Measurements from ENCODE around the gene FAHD2A. TPM values are rescaled to one million over a fixed set of nuclear protein-coding genes. Genes with fewer than 3 reads are reported as not detected.
"Not testable (repeated sequence)": the region's sequence is repeated elsewhere in the genome, so short reads cannot be mapped to it uniquely, and the experiment has no call there.

FAHD2A gene
- polyA plus RNA-seq, 1 donor: 43.0 TPM

DNA sequence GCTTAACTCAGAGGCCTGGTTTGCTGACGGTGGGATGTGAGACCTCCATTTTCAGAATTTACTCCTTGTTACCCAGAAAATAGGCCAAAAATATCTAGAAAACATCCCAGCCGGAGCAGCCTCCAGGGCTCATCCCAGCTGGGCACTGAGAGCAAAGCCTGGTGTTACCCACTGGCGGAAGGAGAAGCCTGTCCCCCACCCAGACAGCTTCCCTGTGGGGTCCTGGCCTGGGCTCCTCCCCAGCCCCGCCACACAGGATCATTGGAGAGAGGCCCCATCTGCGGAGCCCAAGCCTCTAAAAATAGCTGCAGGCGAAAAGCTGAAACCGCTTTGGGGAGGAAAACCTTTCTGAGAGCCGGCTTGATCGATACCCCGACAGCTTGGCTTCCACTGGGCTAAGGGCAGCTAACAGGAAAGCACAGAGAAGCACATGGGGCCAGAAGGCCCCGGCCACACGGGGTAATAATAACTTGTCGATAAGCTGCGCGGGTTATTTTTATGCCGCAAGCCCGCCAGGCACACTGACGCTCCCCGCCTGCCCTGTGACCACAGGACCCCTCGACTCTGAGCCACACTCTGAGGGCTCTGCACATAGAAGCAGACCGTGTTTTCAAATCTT lies 26.9 kb upstream of the FAHD2A start:
- no peak overlapping the region for H3K27ac ChIP-seq (ENCODE audit: low read length)
- no CpG with 5 or more reads among the region's 21 CpGs for WGBS (ENCODE audit: insufficient coverage, low lambda C conversion rate)
- no peaks in the 10 kb centered on the region for H3K4me1 ChIP-seq (ENCODE audit: control insufficient read depth, insufficient read depth, low read length)

DNA sequence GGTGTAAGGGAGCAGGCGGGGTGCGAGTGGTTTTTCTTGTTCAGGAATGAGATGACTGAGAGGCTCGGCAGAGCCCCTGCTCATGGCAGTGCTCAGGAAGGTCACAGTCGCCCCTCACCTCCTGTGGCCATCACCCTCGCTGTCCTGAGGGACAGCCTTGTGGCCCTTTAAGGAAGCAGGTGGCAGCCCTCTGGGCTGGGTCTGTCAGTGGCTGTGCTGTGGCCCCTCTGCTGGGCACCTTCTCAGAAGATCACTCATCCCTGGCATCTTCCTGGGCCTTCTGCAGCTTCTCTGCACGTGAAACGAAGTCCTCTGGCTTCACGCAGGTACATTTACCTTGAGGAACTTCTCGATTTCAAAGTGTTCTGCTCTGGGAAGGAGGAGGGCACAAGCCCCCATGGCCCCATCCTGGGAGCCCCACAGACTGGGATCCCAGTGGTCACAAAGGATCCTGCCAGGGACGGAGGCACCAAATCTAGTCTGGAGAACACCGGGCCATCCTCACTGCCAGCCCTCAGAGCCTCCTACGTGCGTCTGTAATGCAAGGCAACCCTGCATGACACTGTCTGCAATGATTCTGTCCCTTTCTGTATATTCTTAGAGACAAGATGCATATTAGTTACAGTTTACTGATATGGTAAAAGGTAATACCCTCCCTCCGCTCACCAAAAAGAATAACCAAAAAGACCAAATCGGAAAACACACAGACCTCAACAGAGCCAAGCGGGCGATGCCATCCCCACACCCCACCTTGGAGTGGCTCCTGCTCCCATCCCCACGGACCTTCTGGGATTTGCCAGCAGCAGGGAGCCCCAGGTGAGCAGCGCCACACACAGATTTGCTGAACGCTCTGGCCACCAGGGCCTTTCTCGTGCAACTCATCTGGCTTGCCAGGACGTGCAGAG lies 25.9 kb upstream of the FAHD2A start:
- WGBS (ENCODE audit: insufficient coverage, low lambda C conversion rate): no CpG with 5 or more reads among the region's 22 CpGs
- no peak overlapping the region for H3K27ac ChIP-seq (ENCODE audit: low read length)
- no peaks in the 10 kb centered on the region for H3K36me3 ChIP-seq (ENCODE audit: control insufficient read depth, insufficient read depth, low read length)
- H3K27me3 ChIP-seq (ENCODE audit: control insufficient read depth, insufficient read depth, low read length): no peaks in the 10 kb centered on the region
- no peak for DNase-seq
- no peak overlapping the region for H3K4me3 ChIP-seq (ENCODE audit: low read length)
- H3K9me3 ChIP-seq (ENCODE audit: control insufficient read depth, low read depth, low read length): no peaks in the 10 kb centered on the region
- no peaks in the 10 kb centered on the region for H3K4me1 ChIP-seq (ENCODE audit: control insufficient read depth, insufficient read depth, low read length)

More for the DNA sequence above, 26.9 kb upstream of the FAHD2A start:
- no peaks in the 10 kb centered on the region for H3K9me3 ChIP-seq (ENCODE audit: control insufficient read depth, low read depth, low read length)
- H3K27me3 ChIP-seq (ENCODE audit: control insufficient read depth, insufficient read depth, low read length): no peaks in the 10 kb centered on the region
- no peak for DNase-seq
- H3K4me3 ChIP-seq (ENCODE audit: low read length): no peak overlapping the region
- no peaks in the 10 kb centered on the region for H3K36me3 ChIP-seq (ENCODE audit: control insufficient read depth, insufficient read depth, low read length)

DNA sequence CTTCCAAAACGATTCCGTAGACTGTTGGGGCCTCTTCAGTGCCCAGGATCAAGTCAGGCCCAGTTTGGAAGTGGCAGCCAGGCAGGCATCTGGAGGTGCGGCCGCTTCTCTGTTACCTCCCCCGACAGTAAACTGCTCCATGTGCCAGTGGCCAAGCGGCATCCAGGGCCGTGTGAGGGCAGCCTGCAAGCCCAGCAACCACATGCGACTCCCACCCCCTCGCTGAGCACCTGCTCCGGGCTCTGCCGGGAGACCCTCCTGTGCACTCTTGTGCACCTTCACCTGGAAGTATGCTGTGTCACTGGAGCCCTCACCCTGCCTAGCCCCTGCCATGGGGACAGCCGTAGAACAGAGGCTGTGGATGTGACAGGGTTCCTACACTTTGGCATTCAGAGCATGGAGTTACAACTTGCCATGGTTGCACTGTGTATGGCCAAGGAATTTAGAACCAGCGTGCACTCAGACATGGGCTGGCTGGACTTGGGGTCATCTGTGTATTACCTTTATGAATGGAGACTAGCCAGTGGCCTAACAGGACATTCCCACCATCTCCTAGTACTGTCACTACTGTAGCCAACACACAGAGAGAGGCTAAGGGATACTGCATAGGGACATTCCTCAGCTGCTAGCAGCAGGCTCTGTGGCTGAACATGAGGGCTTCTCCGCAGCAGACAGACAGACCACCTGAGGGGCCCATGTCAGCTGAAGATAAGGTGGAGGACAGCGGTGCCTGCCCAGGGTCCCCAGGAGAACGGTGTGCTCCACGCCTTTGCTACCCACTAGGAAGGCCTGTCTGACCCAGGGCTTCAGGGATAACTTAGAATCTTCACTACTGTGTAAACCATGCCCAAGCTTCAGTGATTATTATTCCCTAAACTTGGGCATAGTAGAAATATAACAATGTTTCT lies 25.0 kb upstream of the FAHD2A start:
- no peaks in the 10 kb centered on the region for H3K4me1 ChIP-seq (ENCODE audit: control insufficient read depth, insufficient read depth, low read length)
- H3K27me3 ChIP-seq (ENCODE audit: control insufficient read depth, insufficient read depth, low read length): no peaks in the 10 kb centered on the region
- H3K27ac ChIP-seq (ENCODE audit: low read length): no peak overlapping the region
- no peak for DNase-seq
- no peaks in the 10 kb centered on the region for H3K36me3 ChIP-seq (ENCODE audit: control insufficient read depth, insufficient read depth, low read length)
- no CpG with 5 or more reads among the region's 17 CpGs for WGBS (ENCODE audit: insufficient coverage, low lambda C conversion rate)
- no peaks in the 10 kb centered on the region for H3K9me3 ChIP-seq (ENCODE audit: control insufficient read depth, low read depth, low read length)
- H3K4me3 ChIP-seq (ENCODE audit: low read length): no peak overlapping the region

DNA sequence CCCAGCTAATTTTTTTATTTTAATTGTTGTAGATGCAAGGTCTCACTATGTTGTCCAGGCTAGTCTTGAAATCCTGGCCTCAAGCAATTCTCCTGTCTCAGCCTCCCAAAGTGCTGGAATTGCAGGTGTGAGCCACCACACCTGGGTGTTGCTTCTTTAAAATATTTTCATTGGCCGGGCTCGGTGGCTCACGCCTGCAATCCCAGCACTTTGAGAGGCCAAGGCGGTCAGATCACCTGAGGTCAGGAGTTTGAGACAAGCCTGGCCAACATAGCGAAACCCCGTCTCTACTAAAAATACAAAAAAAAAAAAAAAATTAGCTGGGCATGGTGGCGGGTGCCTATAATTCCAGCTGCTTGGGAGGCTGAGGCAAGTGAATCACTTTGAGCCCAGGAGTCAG lies 24.2 kb upstream of the FAHD2A start:
- not testable (repeated sequence) for H3K27me3 ChIP-seq (ENCODE audit: control insufficient read depth, insufficient read depth, low read length); DNase-seq; H3K4me3 ChIP-seq (ENCODE audit: low read length); H3K36me3 ChIP-seq (ENCODE audit: control insufficient read depth, insufficient read depth, low read length); H3K27ac ChIP-seq (ENCODE audit: low read length); H3K9me3 ChIP-seq (ENCODE audit: control insufficient read depth, low read depth, low read length); H3K4me1 ChIP-seq (ENCODE audit: control insufficient read depth, insufficient read depth, low read length)
- WGBS (ENCODE audit: insufficient coverage, low lambda C conversion rate): no CpG with 5 or more reads among the region's 7 CpGs

DNA sequence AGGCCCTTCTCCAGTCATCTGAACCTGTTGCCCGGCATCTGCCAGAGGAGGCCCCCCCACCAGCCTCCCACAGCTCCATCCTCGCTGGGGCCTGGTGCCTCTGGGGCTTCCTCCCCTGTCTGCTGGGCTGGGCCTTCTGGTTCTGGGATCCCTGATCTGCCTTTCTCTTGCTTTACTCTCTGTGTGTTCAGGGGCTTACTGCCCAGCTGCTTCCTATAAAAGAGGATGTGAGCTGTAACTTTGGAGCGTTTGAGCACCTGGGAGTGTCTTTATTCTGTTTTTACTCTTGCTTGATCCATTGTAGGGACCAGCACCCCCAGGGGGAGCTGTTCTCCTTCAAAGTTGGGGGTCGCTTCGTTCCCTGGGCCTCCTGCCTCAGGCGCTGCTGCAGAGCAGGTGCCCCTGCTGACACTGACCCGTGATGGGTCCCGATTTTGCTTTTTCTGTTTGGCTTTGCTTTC lies 23.1 kb upstream of the FAHD2A start:
- no peak for DNase-seq
- 20% methylated on average over 3 of the region's 8 CpGs for WGBS (ENCODE audit: insufficient coverage, low lambda C conversion rate)
- no peaks in the 10 kb centered on the region for H3K27me3 ChIP-seq (ENCODE audit: control insufficient read depth, insufficient read depth, low read length)

DNA sequence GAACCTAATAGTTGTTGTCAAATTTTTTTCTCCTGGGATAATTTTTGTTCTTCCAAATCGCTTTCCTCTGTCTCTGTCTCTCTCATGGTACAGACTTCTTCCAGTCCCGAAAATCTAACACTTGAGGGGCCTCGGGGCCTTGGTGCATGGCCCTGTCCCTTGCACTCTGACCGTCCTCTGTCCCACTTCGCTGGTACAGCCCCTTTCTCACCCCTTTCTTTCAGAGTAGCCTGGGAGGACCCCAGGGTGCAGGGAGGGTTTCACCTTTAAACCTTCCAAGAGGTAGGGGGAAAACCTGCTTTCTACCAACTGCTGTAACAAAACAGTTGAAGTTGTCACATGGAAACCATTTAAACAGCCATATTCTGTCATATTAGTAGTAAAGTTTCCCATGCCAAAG lies 22.2 kb upstream of the FAHD2A start:
- H3K9me3 ChIP-seq (ENCODE audit: control insufficient read depth, low read depth, low read length): no peaks in the 10 kb centered on the region
- peaks cover 16% of the 10 kb centered on the region for H3K4me1 ChIP-seq (ENCODE audit: control insufficient read depth, insufficient read depth, low read length)
- no peaks in the 10 kb centered on the region for H3K36me3 ChIP-seq (ENCODE audit: control insufficient read depth, insufficient read depth, low read length)
- WGBS (ENCODE audit: insufficient coverage, low lambda C conversion rate): no CpG with 5 or more reads among the region's 5 CpGs
- H3K27ac ChIP-seq (ENCODE audit: low read length): no peak overlapping the region
- H3K4me3 ChIP-seq (ENCODE audit: low read length): no peak overlapping the region
- no peak for DNase-seq
- H3K27me3 ChIP-seq (ENCODE audit: control insufficient read depth, insufficient read depth, low read length): no peaks in the 10 kb centered on the region

More for the DNA sequence above, 23.1 kb upstream of the FAHD2A start:
- Histone ChIP-seq H3K4me3 (ENCODE audit: low read length) (no peak overlapping the region), H3K36me3 (ENCODE audit: control insufficient read depth, insufficient read depth, low read length) (no peaks in the 10 kb centered on the region), H3K4me1 (ENCODE audit: control insufficient read depth, insufficient read depth, low read length) (peaks cover 8% of the 10 kb centered on the region), H3K27ac (ENCODE audit: low read length) (no peak overlapping the region), H3K9me3 (ENCODE audit: control insufficient read depth, low read depth, low read length) (no peaks in the 10 kb centered on the region)

DNA sequence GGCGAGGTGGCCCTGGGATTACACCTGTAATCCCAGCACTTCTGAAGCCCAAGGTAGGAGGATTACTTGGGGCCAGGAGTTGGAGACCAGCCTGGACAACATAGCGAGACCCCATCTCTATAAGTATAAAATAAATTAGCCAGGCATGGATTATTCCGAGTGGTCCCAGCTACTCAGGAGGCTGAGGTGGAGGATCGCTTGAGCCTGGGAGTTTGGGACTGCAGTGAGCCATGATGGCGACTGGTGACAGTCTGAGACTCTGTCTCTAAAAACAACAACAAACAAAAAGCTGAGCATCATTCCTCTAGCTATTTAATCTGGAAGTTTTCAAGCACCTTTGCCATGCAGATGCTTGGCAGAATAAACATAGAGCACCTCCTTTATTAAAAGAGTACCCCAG lies 21.8 kb upstream of the FAHD2A start:
- no peaks in the 10 kb centered on the region for H3K9me3 ChIP-seq (ENCODE audit: control insufficient read depth, low read depth, low read length)
- no peaks in the 10 kb centered on the region for H3K27me3 ChIP-seq (ENCODE audit: control insufficient read depth, insufficient read depth, low read length)
- peaks cover 16% of the 10 kb centered on the region for H3K4me1 ChIP-seq (ENCODE audit: control insufficient read depth, insufficient read depth, low read length)
- no peak for DNase-seq
- H3K27ac ChIP-seq (ENCODE audit: low read length): no peak overlapping the region
- no peaks in the 10 kb centered on the region for H3K36me3 ChIP-seq (ENCODE audit: control insufficient read depth, insufficient read depth, low read length)
- H3K4me3 ChIP-seq (ENCODE audit: low read length): no peak overlapping the region
- no CpG with 5 or more reads among the region's 5 CpGs for WGBS (ENCODE audit: insufficient coverage, low lambda C conversion rate)

DNA sequence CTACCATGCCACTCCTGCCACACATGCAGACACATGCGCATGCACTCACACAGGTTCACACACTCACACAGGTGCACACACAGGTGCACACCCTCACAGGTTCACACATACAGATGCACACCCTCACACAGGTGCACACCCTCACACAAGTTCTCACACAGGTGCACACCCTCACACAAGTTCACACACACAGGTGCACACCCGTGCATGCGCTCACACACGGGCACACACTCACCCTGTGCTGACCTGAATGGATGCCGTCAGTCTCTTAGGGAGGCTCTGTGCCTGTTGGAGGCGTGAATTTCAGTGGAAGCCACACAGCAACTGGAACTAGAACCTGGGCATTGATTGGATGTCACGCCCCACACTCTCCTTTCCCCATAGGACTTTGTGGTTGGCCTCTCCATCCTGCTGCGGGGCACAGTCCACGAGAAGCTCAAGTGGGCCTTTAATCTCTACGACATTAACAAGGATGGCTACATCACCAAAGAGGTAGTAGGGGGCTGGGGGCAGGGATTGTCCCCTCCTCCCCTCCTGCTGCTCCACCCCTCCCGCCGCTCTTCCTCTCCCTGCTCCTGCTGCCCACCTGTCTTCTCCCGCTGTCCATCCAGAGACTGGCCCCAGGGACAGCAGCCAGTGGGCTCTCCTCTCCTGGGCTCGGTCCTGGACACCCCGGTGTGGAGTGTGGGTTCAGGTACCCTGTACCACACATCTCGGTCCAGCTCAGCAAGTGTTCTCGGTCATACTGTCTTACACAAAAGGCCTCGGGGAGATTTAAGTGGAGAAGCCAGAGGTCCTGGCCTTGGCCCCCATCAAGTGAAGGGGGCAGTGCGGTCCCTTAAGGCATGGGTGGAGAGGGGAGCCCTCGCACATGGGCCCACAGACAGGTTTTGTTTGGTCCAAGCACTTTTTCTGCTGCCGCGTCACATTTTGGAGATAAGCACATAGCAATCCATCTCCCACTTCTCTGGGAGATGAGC lies 21.0 kb upstream of the FAHD2A start:
- H3K27me3 ChIP-seq (ENCODE audit: control insufficient read depth, insufficient read depth, low read length): no peaks in the 10 kb centered on the region
- no peaks in the 10 kb centered on the region for H3K9me3 ChIP-seq (ENCODE audit: control insufficient read depth, low read depth, low read length)
- H3K4me1 ChIP-seq (ENCODE audit: control insufficient read depth, insufficient read depth, low read length): peaks cover 16% of the 10 kb centered on the region
- no peaks in the 10 kb centered on the region for H3K36me3 ChIP-seq (ENCODE audit: control insufficient read depth, insufficient read depth, low read length)
- no peak overlapping the region for H3K4me3 ChIP-seq (ENCODE audit: low read length)
- no peak overlapping the region for H3K27ac ChIP-seq (ENCODE audit: low read length)
- no CpG with 5 or more reads among the region's 22 CpGs for WGBS (ENCODE audit: insufficient coverage, low lambda C conversion rate)
- no peak for DNase-seq

DNA sequence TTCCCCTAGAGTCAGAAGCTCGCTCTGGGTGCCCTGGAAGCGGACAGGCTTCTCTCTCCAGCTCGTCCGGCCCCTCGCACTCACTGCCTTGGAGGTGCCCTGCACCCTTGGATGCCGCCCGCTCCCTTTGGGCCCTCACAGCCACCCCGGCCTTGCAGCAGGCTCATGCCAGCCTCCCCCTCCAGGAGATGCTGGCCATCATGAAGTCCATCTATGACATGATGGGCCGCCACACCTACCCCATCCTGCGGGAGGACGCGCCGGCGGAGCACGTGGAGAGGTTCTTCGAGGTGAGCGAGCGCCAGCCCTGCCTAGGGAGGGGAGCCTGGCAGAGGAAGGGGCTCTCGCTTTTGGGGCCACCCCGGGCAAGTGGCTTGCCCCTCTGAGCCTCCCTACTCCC lies 20.3 kb upstream of the FAHD2A start:
- no peak for DNase-seq
- no peak overlapping the region for H3K4me3 ChIP-seq (ENCODE audit: low read length)
- H3K27ac ChIP-seq (ENCODE audit: low read length): no peak overlapping the region
- no peaks in the 10 kb centered on the region for H3K9me3 ChIP-seq (ENCODE audit: control insufficient read depth, low read depth, low read length)
- H3K4me1 ChIP-seq (ENCODE audit: control insufficient read depth, insufficient read depth, low read length): peaks cover 16% of the 10 kb centered on the region
- no CpG with 5 or more reads among the region's 20 CpGs for WGBS (ENCODE audit: insufficient coverage, low lambda C conversion rate)
- H3K27me3 ChIP-seq (ENCODE audit: control insufficient read depth, insufficient read depth, low read length): no peaks in the 10 kb centered on the region
- H3K36me3 ChIP-seq (ENCODE audit: control insufficient read depth, insufficient read depth, low read length): no peaks in the 10 kb centered on the region
